HT-29 (cell line): ENCODE measurements around the gene WFDC5. TPM values are rescaled to one million over a fixed set of nuclear protein-coding genes. Genes with fewer than 3 reads are reported as not detected.

Source experiments
- total RNA-seq: library from RNA; depleted of rRNA; stranded (reverse); fragments of >200 nt; shearing (Covaris generic); gene quantifications from 2 replicates; pipeline ENCODE4 v1.2.3, GENCODE V29; 2014; rRNA removed

WFDC5 gene
- total RNA-seq, 1 experiment from 2014 or later, result not detected

Other genes with a start within 250 kb of the WFDC5 start
- gene YWHAB, start 229.5 kb downstream of the WFDC5 start, total RNA-seq, result 71.4 and 77.9 TPM in 2 replicates
- gene PABPC1L, start 205.1 kb downstream of the WFDC5 start, total RNA-seq, result 53.4 and 54.6 TPM in 2 replicates
- 80.5 and 85.2 TPM in 2 replicates for gene TOMM34, start 154.8 kb downstream of the WFDC5 start, total RNA-seq
- gene STK4, start 148.7 kb downstream of the WFDC5 start, total RNA-seq, result 23.1 and 27.1 TPM in 2 replicates
- gene KCNS1, start 14.0 kb downstream of the WFDC5 start, total RNA-seq, result not detected in 2 replicates
- not detected in 2 replicates for gene WFDC12, start 9.3 kb upstream of the WFDC5 start, total RNA-seq
- gene PI3, start 59.7 kb upstream of the WFDC5 start, total RNA-seq, result 2.0 and 6.6 TPM in 2 replicates
- gene SEMG1, start 91.9 kb upstream of the WFDC5 start, total RNA-seq, result not detected in 2 replicates
- not detected in 2 replicates for gene SEMG2, start 106.2 kb upstream of the WFDC5 start, total RNA-seq
- gene SLPI, start 139.4 kb upstream of the WFDC5 start, total RNA-seq, result 9.1 and 13.5 TPM in 2 replicates
- not detected in 2 replicates for gene RBPJL, start 191.7 kb upstream of the WFDC5 start, total RNA-seq
- 0.13 and 0.46 TPM in 2 replicates for gene MATN4, start 193.1 kb upstream of the WFDC5 start, total RNA-seq
- 79.1 and 90.1 TPM in 2 replicates for gene SDC4, start 233.2 kb upstream of the WFDC5 start, total RNA-seq
- 73.6 and 74.7 TPM in 2 replicates for gene SYS1, start 248.0 kb upstream of the WFDC5 start, total RNA-seq